ENCODE results near the gene ESR1. TPM values are rescaled to one million over a fixed set of nuclear protein-coding genes. Genes with fewer than 3 reads are reported as not detected.

ESR1 gene
- polyA plus RNA-seq, 3 donors, result 0.12 to 0.24 (median 0.23) TPM

DNA sequence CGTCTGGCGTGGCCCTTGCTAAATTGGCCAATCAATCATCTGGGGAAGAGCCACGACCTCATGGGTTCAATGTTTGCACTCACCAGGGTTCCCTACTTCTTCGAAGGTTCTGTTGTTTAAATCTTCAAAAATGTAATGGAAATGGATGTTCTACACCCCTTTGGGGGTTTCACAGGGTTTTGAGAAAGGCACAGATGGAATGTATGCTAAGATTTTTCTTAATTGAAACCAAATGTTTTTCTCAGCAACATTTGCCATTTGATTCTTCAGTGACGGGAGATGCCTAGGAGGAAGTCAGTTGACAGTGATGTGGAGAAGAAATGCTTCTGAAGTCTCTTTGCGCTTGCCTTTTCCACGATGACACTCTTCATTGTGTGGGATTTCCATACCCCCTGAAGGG lies 312.3 kb downstream of the ESR1 start:
- Histone ChIP-seq H3K79me2 (ENCODE audit: insufficient read depth, low read length) (no peaks in the 10 kb centered on the region), H3K9ac (ENCODE audit: insufficient read depth, low read length, poor library complexity, severe bottlenecking) (no peak overlapping the region), H3K36me3 (replicated peaks in 1 of 2; ENCODE audit: control insufficient read depth in 1 of 2, insufficient read depth in 2 of 2, low read length in 2 of 2) (peaks cover 17 to 39% of the 10 kb centered on the region in 2 donors), H3K4me3 (replicated peaks in 1 of 3; ENCODE audit: low read depth in 2 of 3, low read length in 3 of 3) (no peak overlapping the region), H3K4me2 (replicated peaks; ENCODE audit: extremely low read depth, low read length, poor library complexity, severe bottlenecking) (no peak overlapping the region), H2AFZ (ENCODE audit: insufficient read depth, low read depth, low read length, poor library complexity, severe bottlenecking) (no peak overlapping the region), H3K4me1 (ENCODE audit: control insufficient read depth in 1 of 2, insufficient read depth in 2 of 2, low read length in 2 of 2) (no peaks in the 10 kb centered on the region), H3K27me3 (ENCODE audit: control insufficient read depth in 2 of 2, insufficient read depth in 2 of 2, low read length in 2 of 2) (no peaks in the 10 kb centered on the region), H4K20me1 (ENCODE audit: insufficient read depth, low read length) (no peaks in the 10 kb centered on the region), H3K9me3 (replicated peaks in 1 of 2; ENCODE audit: control insufficient read depth in 1 of 2, insufficient read depth in 1 of 2, low read length in 2 of 2) (no peaks in the 10 kb centered on the region), H3K27ac (ENCODE audit: low read depth in 1 of 2, low read length in 2 of 2) (no peak overlapping the region)
- peaks cover 0 to 4% (median 2%) of the 10 kb centered on the region in 7 donors for H3K9me3 Mint-ChIP-seq
- TF ChIP-seq, protein P1, sequence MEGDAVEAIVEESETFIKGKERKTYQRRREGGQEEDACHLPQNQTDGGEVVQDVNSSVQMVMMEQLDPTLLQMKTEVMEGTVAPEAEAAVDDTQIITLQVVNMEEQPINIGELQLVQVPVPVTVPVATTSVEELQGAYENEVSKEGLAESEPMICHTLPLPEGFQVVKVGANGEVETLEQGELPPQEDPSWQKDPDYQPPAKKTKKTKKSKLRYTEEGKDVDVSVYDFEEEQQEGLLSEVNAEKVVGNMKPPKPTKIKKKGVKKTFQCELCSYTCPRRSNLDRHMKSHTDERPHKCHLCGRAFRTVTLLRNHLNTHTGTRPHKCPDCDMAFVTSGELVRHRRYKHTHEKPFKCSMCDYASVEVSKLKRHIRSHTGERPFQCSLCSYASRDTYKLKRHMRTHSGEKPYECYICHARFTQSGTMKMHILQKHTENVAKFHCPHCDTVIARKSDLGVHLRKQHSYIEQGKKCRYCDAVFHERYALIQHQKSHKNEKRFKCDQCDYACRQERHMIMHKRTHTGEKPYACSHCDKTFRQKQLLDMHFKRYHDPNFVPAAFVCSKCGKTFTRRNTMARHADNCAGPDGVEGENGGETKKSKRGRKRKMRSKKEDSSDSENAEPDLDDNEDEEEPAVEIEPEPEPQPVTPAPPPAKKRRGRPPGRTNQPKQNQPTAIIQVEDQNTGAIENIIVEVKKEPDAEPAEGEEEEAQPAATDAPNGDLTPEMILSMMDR (IDR thresholded peaks at IDR 0.05), result no peak
- no peaks in the 10 kb centered on the region for H3K4me1 Mint-ChIP-seq
- DNase-seq, result no peak
- H3K36me3 Mint-ChIP-seq, result peaks cover 35 to 38% of the 10 kb centered on the region in 2 donors
- H3K27ac Mint-ChIP-seq, result no peak overlapping the region
- H3K4me3 Mint-ChIP-seq, result no peak overlapping the region
- peaks cover 0 to 3% (median 0%) of the 10 kb centered on the region in 3 donors for H3K27me3 Mint-ChIP-seq (ENCODE audit: low read depth in 3 of 3)
- 67% methylated on average over 1 of the region's 7 CpGs for WGBS (ENCODE audit: insufficient coverage)
- intact Hi-C loops (cut with micrococcal nuclease), result loop anchor here in 1 of 2 donors (10.0 kb wide), 2 partner anchors 355 to 445 kb away; no protein-coding TSS in a partner anchor

DNA sequence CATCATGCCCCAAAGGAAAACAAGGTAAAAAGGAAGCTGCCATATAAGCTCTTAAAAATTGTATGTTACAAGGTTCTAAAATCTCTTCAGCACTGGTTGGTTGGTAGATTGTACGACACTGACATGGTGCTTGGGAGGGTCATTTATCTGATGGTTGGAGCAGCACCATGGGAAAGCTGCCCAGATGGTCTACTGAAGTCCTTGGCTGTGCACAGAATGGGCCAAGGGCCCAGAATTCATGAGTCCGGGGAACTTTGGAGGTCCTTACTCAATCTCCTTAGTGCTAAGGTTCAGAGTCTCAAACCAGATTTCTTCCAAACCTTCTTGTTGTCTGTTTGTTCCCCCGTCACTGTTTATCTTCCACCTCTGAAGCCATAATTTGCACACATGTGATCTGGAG lies 314.4 kb downstream of the ESR1 start:
- H3K27ac Mint-ChIP-seq, result no peak overlapping the region
- intact Hi-C loops (cut with micrococcal nuclease), result loop anchor here in 1 of 2 donors (10.0 kb wide), 2 partner anchors 357 to 447 kb away; no protein-coding TSS in a partner anchor
- H3K36me3 ChIP-seq (replicated peaks in 1 of 2; ENCODE audit: control insufficient read depth in 1 of 2, insufficient read depth in 2 of 2, low read length in 2 of 2), result peaks cover 17 to 48% of the 10 kb centered on the region in 2 donors

More for the DNA sequence above, 314.4 kb downstream of the ESR1 start:
- Histone ChIP-seq H2AFZ (ENCODE audit: insufficient read depth, low read depth, low read length, poor library complexity, severe bottlenecking) (no peak overlapping the region), H3K27me3 (ENCODE audit: control insufficient read depth in 2 of 2, insufficient read depth in 2 of 2, low read length in 2 of 2) (no peaks in the 10 kb centered on the region), H3K4me1 (ENCODE audit: control insufficient read depth in 1 of 2, insufficient read depth in 2 of 2, low read length in 2 of 2) (no peaks in the 10 kb centered on the region), H4K20me1 (ENCODE audit: insufficient read depth, low read length) (no peaks in the 10 kb centered on the region), H3K4me2 (replicated peaks; ENCODE audit: extremely low read depth, low read length, poor library complexity, severe bottlenecking) (no peak overlapping the region), H3K27ac (ENCODE audit: low read depth in 1 of 2, low read length in 2 of 2) (no peak overlapping the region), H3K9me3 (replicated peaks in 1 of 2; ENCODE audit: control insufficient read depth in 1 of 2, insufficient read depth in 1 of 2, low read length in 2 of 2) (no peaks in the 10 kb centered on the region), H3K4me3 (replicated peaks in 1 of 3; ENCODE audit: low read depth in 2 of 3, low read length in 3 of 3) (no peak overlapping the region), H3K79me2 (ENCODE audit: insufficient read depth, low read length) (no peaks in the 10 kb centered on the region), H3K9ac (ENCODE audit: insufficient read depth, low read length, poor library complexity, severe bottlenecking) (no peak overlapping the region)
- WGBS (ENCODE audit: insufficient coverage), result 100% methylated on average over 1 of the region's 3 CpGs
- Mint-ChIP-seq H3K36me3 (peaks cover 38% of the 10 kb centered on the region in 2 donors), H3K27me3 (ENCODE audit: low read depth in 3 of 3) (peaks cover 0 to 3% (median 0%) of the 10 kb centered on the region in 3 donors), H3K4me1 (no peaks in the 10 kb centered on the region), H3K9me3 (peaks cover 0 to 4% (median 2%) of the 10 kb centered on the region in 7 donors), H3K4me3 (no peak overlapping the region)
- TF ChIP-seq, protein P1 (IDR thresholded peaks at IDR 0.05), result no peak
- no peak for DNase-seq

All from CD14-positive monocyte (primary cell).